ENCODE data around the gene SLC7A4.
"Not testable (repeated sequence)": the region's sequence is repeated elsewhere in the genome, so short reads cannot be mapped to it uniquely, and the experiment has no call there.

SLC7A4 gene

GRCh38 chr22:21032037-21032867 is at the start of gene SLC7A4:
Gene SLC7A4 (minus strand): TSS chr22:21032561. CDS start chr22:21031812, 749 bp downstream.
- Mint-ChIP-seq H3K4me3 (no peak within 1 kb of the TSS), H3K9me3 (no peaks in the 10 kb centered on the region), H3K4me1 (no peaks in the 10 kb centered on the region), H3K27ac (no peak within 1 kb of the TSS), H3K27me3 (peaks cover 73% of the 10 kb centered on the region), H3K36me3 (no peaks in the 10 kb centered on the region)
- CTCF ChIA-PET = interaction anchor here (1.6 kb wide), 1 partner anchor 12 kb away, joined by 5 read pairs; no protein-coding TSS in a partner anchor
- no peak for DNase-seq

DNA sequence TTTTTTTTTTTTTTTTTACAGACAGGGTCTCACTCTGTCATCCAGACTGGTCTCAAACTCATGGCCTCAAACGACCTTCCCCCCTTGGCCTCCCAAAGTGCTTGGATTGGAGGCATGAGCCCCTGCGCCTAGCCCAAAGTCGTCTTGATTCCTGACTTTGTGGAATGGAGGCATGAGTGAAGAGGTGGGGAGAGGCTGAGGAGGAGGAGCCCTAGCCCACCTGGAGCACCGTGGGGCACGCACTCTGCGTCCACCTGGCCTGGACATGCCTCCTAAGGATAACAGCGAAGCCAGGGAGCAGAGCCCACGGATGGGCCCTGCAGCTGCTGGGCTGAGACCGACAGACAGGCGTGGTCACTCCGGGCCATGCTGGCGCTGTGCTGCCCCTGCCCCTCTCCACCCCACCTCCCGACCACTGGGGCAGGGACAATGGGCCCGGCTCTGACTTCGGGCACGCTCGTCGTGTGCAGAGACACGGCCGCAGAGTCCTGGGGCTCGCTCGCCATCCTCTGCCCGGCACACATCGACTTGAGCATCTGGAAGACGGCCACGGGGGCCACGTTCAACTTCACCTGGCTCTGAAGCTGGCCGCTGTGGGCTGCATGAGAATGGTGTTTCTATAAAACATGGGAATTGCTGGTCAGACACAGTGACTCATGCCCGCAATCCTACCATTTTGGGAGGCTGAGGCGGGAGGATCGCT is 48.2 kb upstream of the SLC7A4 start:
- Mint-ChIP-seq H3K9me3 (no peaks in the 10 kb centered on the region), H3K4me3 (no peak overlapping the region), H3K36me3 (no peaks in the 10 kb centered on the region), H3K27me3 (peaks cover 8% of the 10 kb centered on the region), H3K4me1 (no peaks in the 10 kb centered on the region), H3K27ac (no peak overlapping the region)
- no peak for DNase-seq
- CTCF ChIA-PET = no interaction called here

DNA sequence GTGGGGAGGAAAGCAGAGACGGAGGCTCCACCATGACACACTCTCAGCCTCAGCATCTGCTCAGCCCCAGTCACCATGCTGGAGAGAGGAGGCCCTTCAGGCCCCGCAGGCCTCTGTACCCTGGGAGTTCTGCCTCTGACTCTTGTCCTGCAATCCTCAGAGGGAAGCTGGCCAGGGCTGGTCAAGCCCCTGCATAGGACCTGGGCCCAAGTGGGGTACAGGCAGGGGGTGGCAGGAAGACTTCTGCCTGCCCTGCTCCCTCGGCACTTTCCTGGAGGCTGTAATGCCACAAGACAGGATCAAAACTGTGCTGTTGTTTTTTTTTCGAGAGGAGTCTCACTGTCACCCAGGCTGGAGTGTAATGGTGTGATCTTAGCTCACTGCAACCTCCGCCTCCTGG is 47.1 kb upstream of the SLC7A4 start:
- no peak overlapping the region for H3K27ac Mint-ChIP-seq

GRCh38 chr22:21078916-21079315 is 46.6 kb upstream of the SLC7A4 start:
- CTCF ChIA-PET = no interaction called here
- Mint-ChIP-seq H3K27me3 (peaks cover 8% of the 10 kb centered on the region), H3K4me1 (no peaks in the 10 kb centered on the region), H3K4me3 (no peak overlapping the region), H3K9me3 (no peaks in the 10 kb centered on the region), H3K36me3 (no peaks in the 10 kb centered on the region), H3K27ac (peak overlapping the region; percentile 62)
- no peak for DNase-seq

More for the DNA sequence above, 47.1 kb upstream of the SLC7A4 start:
- Mint-ChIP-seq H3K36me3 (no peaks in the 10 kb centered on the region), H3K4me1 (no peaks in the 10 kb centered on the region), H3K4me3 (no peak overlapping the region), H3K9me3 (no peaks in the 10 kb centered on the region), H3K27me3 (peaks cover 8% of the 10 kb centered on the region)
- CTCF ChIA-PET = no interaction called here
- DNase-seq = no peak

DNA sequence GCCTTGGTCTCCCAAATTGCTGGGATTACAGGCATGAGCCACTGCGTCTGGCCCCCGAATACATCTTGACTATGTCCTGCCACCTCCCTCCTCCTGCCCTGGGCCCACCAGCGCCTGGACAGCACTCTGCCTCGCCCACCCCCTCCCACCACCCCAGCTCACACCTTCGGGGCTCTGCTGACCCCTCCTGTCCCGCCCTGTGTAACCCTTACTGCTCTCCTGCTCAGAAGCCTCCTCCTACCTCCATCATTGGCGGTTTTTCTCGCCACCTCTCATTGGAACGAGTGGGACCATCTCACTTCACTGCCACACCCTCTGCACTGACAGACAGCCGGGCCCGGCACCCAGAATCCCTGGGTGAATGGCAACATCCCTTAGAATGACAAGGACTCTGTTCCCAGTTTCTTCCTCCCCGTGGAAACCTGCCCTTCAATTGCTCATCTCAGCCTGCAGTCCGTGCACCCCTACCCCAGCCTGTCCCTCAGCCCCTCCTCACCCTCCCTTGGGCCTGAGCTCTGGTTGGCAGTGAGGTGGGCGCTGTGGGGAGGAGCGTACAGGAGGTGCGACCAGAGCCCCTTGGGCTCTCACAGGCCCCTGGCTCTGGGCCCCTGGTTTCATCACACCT is 45.6 kb upstream of the SLC7A4 start:
- CTCF ChIA-PET = no interaction called here
- Mint-ChIP-seq H3K9me3 (no peaks in the 10 kb centered on the region), H3K27me3 (peaks cover 8% of the 10 kb centered on the region), H3K27ac (no peak overlapping the region), H3K4me3 (no peak overlapping the region), H3K4me1 (no peaks in the 10 kb centered on the region), H3K36me3 (no peaks in the 10 kb centered on the region)
- no peak for DNase-seq

DNA sequence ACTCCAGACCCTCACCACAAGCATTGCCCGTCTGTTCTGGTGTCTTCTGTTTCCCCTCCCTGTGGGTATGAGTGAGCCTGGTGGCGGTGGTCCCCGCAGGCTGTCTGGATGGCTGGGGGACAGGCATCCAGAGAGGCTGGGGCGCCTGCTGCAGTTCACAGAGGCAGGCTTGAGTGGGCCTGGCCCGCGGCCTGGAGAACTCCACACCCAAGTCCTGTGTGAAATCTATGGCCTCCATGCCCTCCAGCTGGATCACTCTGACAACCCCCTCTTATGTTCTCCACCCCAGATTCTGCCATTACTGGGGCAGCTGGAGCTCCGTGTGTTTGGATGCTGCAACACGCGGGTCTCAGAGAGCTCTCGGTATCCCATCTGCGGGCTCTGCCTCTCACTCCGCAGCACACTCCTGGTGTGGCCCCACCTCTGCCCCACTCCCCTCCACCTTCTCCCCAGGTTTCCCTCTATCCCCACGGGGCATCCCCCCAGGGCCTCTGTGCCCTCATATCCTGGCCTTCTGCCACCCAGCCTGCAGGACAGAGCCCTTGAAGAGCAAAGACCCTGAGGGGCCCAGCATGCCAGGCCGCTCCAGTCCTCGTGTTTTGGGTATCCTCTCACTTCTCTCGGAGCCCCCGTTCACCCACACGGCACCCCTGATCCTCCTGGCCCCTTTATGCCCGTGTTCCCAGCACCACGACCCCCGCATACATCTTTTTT is 44.7 kb upstream of the SLC7A4 start:
- H3K4me1 Mint-ChIP-seq = no peaks in the 10 kb centered on the region
- no peak for DNase-seq
- CTCF ChIA-PET = no interaction called here
- H3K4me3 Mint-ChIP-seq = no peak overlapping the region
- H3K27me3 Mint-ChIP-seq = peaks cover 8% of the 10 kb centered on the region
- no peaks in the 10 kb centered on the region for H3K9me3 Mint-ChIP-seq
- H3K36me3 Mint-ChIP-seq = no peaks in the 10 kb centered on the region
- H3K27ac Mint-ChIP-seq = no peak overlapping the region

DNA sequence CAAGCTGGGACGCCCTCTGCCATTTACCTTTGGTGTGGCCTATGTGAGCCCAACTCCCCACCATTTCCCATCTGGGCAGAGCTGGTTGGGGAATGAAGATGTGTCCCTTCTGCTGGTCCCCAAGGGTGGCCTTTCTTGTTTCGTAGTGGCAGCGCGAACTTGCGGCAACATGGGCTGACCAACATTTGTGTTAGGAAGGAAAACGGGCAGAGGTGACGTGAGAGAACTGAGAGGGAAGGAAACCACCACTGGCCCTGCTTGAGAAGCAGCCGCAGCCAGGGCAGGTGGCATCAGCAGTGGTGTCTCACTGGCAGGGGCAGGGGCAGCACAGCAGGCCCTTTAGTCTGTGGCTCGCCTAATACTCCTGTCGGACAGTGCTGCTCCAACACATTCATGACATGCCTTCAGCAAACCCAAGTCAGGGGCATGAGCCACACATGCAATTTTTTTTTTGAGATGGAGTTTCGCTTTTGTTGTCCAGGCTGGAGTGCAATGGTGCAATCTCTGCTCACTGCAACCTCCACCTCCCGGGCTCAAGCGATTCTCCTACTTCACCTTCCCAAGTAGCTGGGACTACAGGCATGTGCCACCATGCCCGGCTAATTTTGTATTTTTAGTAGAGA is 43.3 kb upstream of the SLC7A4 start:
- H3K4me3 Mint-ChIP-seq = no peak overlapping the region
- no peaks in the 10 kb centered on the region for H3K36me3 Mint-ChIP-seq
- H3K27me3 Mint-ChIP-seq = peaks cover 13% of the 10 kb centered on the region
- H3K4me1 Mint-ChIP-seq = no peaks in the 10 kb centered on the region
- CTCF ChIA-PET = interaction anchor here (0.8 kb wide), 1 partner anchor 52 kb away, joined by 3 read pairs; no protein-coding TSS in a partner anchor
- H3K27ac Mint-ChIP-seq = no peak overlapping the region
- no peaks in the 10 kb centered on the region for H3K9me3 Mint-ChIP-seq
- DNase-seq = no peak

GRCh38 chr22:21074102-21074715 is 41.8 kb upstream of the SLC7A4 start:
- Mint-ChIP-seq H3K27me3 (peaks cover 24% of the 10 kb centered on the region), H3K27ac (no peak overlapping the region), H3K36me3 (no peaks in the 10 kb centered on the region), H3K9me3 (no peaks in the 10 kb centered on the region), H3K4me1 (peaks cover 3% of the 10 kb centered on the region), H3K4me3 (no peak overlapping the region)
- CTCF ChIA-PET = no interaction called here
- no peak for DNase-seq

- DNase-seq = no peak
- H3K4me1 Mint-ChIP-seq = peaks cover 3% of the 10 kb centered on the region
- H3K27me3 Mint-ChIP-seq = peaks cover 28% of the 10 kb centered on the region
- H3K36me3 Mint-ChIP-seq = no peaks in the 10 kb centered on the region
- no peaks in the 10 kb centered on the region for H3K9me3 Mint-ChIP-seq
- H3K4me3 Mint-ChIP-seq = no peak overlapping the region
- no peak overlapping the region for H3K27ac Mint-ChIP-seq
- CTCF ChIA-PET = interaction anchor here (0.6 kb wide), 1 partner anchor 289 kb away, joined by 3 read pairs; no protein-coding TSS in a partner anchor
These were observed 41.1 kb upstream of the SLC7A4 start for GRCh38 chr22:21073482-21073881.

DNA sequence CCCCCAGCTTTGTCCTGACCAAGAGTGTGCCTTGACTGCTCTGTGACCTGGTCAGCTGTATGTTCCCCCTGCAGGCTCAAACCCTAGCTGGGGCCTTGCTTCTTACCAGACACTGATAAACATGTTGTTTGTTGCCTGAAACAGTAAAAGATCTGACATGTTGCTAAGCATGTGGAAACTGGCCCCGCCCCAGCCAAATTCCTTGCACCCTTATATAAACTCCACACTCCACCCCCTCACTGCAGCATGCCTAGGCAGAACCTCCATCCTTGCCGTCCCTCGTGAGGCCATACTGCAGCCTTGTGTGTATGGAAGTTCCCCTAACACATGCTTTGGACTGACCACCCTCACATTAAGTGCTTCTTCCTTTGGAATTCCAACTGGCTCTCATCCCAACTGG is 40.7 kb upstream of the SLC7A4 start:
- DNase-seq = no peak
- no peak overlapping the region for H3K4me3 Mint-ChIP-seq
- no peak overlapping the region for H3K27ac Mint-ChIP-seq
- H3K9me3 Mint-ChIP-seq = no peaks in the 10 kb centered on the region
- H3K4me1 Mint-ChIP-seq = peaks cover 7% of the 10 kb centered on the region
- CTCF ChIA-PET = interaction anchor here (0.6 kb wide), 1 partner anchor 289 kb away, joined by 3 read pairs; no protein-coding TSS in a partner anchor
- peaks cover 28% of the 10 kb centered on the region for H3K27me3 Mint-ChIP-seq
- H3K36me3 Mint-ChIP-seq = no peaks in the 10 kb centered on the region

DNA sequence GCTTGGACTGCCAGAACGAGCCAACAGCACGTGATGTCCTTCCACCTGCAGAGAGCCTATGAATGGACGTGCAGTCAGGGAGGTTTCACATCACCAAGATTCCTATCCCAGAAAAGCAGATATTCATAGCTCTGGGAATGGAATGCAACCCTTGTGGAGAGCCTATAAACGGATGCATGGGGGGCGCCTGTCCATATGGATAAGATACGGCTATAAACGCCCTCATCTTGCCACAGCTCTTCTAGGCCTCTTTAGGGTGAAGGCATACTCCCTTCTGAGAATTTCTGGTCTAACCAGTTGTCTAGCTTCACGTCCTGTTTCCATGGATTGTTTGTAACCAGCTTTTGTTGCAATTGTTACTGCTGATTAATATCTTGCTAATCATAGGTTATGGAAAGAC is 39.4 kb upstream of the SLC7A4 start:
- H3K4me3 Mint-ChIP-seq, DNase-seq, H3K36me3 Mint-ChIP-seq, H3K4me1 Mint-ChIP-seq, CTCF ChIA-PET, H3K27ac Mint-ChIP-seq, H3K9me3 Mint-ChIP-seq: not testable (repeated sequence)
- H3K27me3 Mint-ChIP-seq = peaks cover 24% of the 10 kb centered on the region

- Mint-ChIP-seq H3K36me3 (no peaks in the 10 kb centered on the region), H3K9me3 (no peaks in the 10 kb centered on the region), H3K4me1 (peaks cover 7% of the 10 kb centered on the region), H3K27ac (no peak overlapping the region), H3K27me3 (peaks cover 24% of the 10 kb centered on the region), H3K4me3 (no peak overlapping the region)
- DNase-seq = no peak
- CTCF ChIA-PET = no interaction called here
These were observed 38.6 kb upstream of the SLC7A4 start for GRCh38 chr22:21070690-21071615.
